Pancreas (tissue), 10 donors: ENCODE results near the gene RGS1. TPM values are rescaled to one million over a fixed set of nuclear protein-coding genes. Genes with fewer than 3 reads are reported as not detected.

Source experiments
- ATAC-seq, 4 donors: fragments of 200-7000 bp; cut with Tn5 transposase; one replicate each; pipeline versions ENCODE4 v1.8.0 to v1.9.1; 2020; ENCODE audit warnings: mild to moderate bottlenecking in 4 of 4, moderate library complexity in 4 of 4
- DNase-seq, 6 donors: peaks; one replicate each; pipeline ENCODE4 v3.0.0-alpha.2; 2020
- FAIRE-seq: peaks from 2 replicates; lab custom pipeline; 2012; peaks lifted over from hg19 to GRCh38; lab: Jason Lieb, UNC
- H3K27ac ChIP-seq, 4 donors: fragments of 200-600 bp; sonication (generic); 1 replicate in 3 of 4; 2 replicates in 1 of 4; pipeline versions ENCODE4 v1.5.0 to v1.8.0; 2020
- H3K27me3 ChIP-seq, 4 donors: fragments of 200-600 bp; one replicate each; pipeline ENCODE4 v1.8.0; 2021
- H3K36me3 ChIP-seq, 3 donors: fragments of 200-600 bp; sonication (generic) in 1 of 3; one replicate each; pipeline versions ENCODE4 v1.5.0 to v1.8.0; 2020 to 2021
- H3K4me1 ChIP-seq, 3 donors: fragments of 200-600 bp; one replicate each; pipeline ENCODE4 v1.8.0; 2021
- H3K4me3 ChIP-seq, 4 donors: fragments of 200-600 bp; sonication (generic) in 2 of 4; one replicate each; pipeline versions ENCODE4 v1.5.0 to v1.8.0; 2020 to 2021
- H3K9me3 ChIP-seq, 4 donors: fragments of 200-600 bp; one replicate each; pipeline ENCODE4 v1.8.0; 2021
- CTCF ChIP-seq, 4 donors: fragments of 200-600 bp; sonication (generic) in 3 of 4; IDR thresholded peaks; one replicate each; pipeline versions ENCODE4 v1.5.0 to v1.8.0; 2021; ENCODE audit warnings: antibody characterized with exemption in 4 of 4
- WGBS, 2 donors: extraction: QIAGEN DNeasy Blood & Tissue Kit; methylation state at CpG; one replicate each; pipeline ENCODE4 v1.1.7; 2013; 5-methylcytosine and 5-hydroxymethylcytosine counted together
- intact Hi-C, 3 donors: fragments of 100-400 bp; cut with DNase I; formaldehyde crosslinking; loops; one replicate each; pipeline versions ENCODE4 v1.11.1 to v1.14.2; 2022
- polyA plus RNA-seq, 2 donors: library from polyadenylated mRNA; stranded (reverse); fragments of 200-250 nt; gene quantifications; one replicate each; pipeline ENCODE4 v1.2.3, GENCODE V29; 2013
- total RNA-seq, 6 donors: library from RNA; stranded (reverse); fragmentation: NEBNext Ultra II Directional in 4 of 6; extraction: Animal tissue kit (Norgen Biotek cat#: 25700) in 4 of 6; gene quantifications; one replicate each; pipeline versions ENCODE4 v1.2.1 to v1.2.4, GENCODE V29; 2021 to 2023
- donor health status: healthy with polysubstance abuse.
- donor health status: DM: no; HTN: no; CAD: no; lungs with moderate emphysema.
- donor health status: DM: no; HTN: no; CAD: no.
- donor health status: control.
- donor health status: control.
- donor health status: Bipolar disorder and iron deficiency.
- donor health status: DM: yes; HTN: yes; CAD: no.
- donor health status: DM: no; HTN: no; CAD: no.
- donor health status: DM: no; HTN: no; CAD: no.
- donor health status: DM: yes; HTN: yes; CAD: no.

RGS1 gene
- total and polyA plus RNA-seq, 8 donors = 0.55 to 77.1 (median 2.1) TPM

DNA sequence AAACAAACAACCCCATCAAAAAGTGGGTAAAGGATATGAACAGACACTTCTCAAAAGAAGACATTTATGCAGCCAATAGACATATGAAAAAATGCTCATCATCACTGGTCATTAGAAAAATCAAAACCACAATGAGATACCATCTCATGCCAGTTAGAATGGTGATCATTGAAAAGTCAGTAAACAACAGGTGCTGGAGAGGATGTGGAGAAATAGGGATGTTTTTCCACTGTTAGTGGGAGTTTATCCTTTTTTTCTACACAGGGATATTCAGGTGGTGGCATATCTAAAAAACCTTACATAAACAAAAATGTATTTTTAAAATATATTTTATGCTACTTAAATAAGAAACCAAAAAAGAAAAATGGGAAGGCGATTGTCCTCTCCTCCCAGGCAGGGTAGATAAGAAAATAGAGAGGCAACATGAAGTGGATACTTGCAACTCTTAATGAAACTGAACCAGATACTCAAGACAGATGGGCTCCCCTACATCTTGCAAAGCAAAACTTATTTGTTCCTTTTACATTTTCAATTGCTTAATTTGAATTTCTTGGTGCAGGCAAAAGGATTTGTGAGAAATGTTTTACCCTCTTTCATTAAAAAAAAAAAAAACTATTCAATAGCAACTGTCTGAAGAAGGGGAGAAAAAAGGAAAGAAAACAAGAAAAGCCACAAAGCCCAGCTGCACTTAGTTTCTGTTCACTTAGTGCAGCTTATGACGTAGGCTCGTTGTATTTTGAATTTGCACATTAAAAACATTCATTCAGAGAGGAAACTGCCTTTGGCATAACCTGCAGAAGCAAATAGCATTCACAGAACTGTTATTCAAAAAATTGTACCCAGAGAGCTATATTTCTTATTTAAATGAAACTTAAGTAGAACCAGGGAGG is 36.9 kb upstream of the RGS1 start:
- Histone ChIP-seq H3K9me3 (no peaks in the 10 kb centered on the region), H3K4me1 (peaks cover 0 to 26% (median 0%) of the 10 kb centered on the region in 3 donors), H3K36me3 (no peaks in the 10 kb centered on the region), H3K4me3 (no peak overlapping the region), H3K27ac (peak overlapping the region in 2 of 4 donors; percentile 70), H3K27me3 (no peaks in the 10 kb centered on the region)
- WGBS, 2 donors = 75 to 83% methylated on average over 3 of the region's 3 CpGs
- ATAC-seq (peak in 2 of 4 donors; percentile 49 to 51), FAIRE-seq (peak; percentile 70), DNase-seq (no peak)
- intact Hi-C loops = no loop called here
- TF ChIP-seq CTCF (IDR thresholded peaks at IDR 0.05) = no peak

DNA sequence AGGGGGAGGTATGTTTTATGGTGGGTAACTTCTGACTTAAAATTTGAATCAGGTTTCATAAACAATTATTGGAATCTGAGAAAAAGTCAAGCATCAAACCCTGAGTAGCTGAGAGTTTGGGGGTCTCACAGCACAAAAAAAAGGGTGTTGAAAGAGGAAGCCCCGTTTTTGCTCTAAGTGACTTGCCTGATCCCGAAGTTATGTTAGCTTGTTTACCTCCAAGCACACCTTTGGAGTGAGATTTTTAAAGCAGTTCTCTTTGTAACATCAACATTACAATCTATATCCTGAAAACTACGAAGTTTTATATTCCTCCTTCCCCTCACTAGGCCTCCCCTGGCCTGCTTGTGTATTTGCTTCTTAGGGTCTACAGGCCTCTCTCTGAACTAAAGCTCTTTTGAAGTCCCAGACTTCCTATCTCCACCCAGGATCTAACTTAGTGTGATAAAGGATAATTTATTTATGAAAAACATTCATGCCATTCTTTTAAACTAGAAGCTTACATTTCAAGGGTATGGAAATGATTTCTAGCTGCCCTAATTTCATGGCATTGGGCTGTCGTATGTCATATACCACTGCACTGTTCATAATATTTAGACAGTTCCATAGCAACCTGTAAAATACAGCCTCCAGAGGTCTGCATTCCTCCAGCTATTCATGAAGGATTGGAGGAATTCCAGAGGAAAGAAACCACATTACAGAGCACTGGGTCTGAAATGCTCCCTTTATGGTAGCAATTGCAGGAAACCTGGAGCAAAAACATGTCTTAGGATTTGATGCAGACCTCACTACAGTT is 36.1 kb upstream of the RGS1 start:
- FAIRE-seq (peak; percentile 95), DNase-seq (peak in 1 of 6 donors; percentile 10), ATAC-seq (peak; percentile 72 to 93 (median 90))
- H3K27me3 ChIP-seq = no peaks in the 10 kb centered on the region
- H3K4me3 ChIP-seq = no peak overlapping the region
- no peaks in the 10 kb centered on the region for H3K36me3 ChIP-seq
- H3K27ac ChIP-seq = peak overlapping the region; percentile 32 to 70 (median 52)
- 40 to 41% methylated on average over 4 of the region's 4 CpGs for WGBS, 2 donors
- no peaks in the 10 kb centered on the region for H3K9me3 ChIP-seq
- H3K4me1 ChIP-seq = peaks cover 0 to 18% (median 0%) of the 10 kb centered on the region in 3 donors
- no peak for TF ChIP-seq CTCF (IDR thresholded peaks at IDR 0.05)
- intact Hi-C loops = no loop called here

DNA sequence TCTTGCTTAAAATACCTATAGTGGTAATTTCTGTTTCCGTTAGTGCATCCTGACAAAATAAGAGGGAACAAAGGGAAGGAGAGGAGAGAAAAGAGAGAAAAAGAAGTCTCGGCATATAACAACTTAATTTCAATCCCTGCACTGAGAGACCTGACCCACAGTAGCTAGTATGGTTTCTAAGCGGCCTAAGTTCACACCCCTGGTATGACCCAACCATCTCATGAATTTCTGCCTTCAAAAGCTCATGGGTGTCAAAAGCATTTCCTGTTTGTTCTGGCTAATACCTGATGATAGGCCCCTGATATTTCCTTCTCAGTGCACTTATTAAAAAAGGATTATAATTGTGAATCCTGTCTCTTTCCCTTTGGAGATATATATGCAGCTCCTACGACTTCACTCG is 32.1 kb upstream of the RGS1 start:
- FAIRE-seq (no peak), DNase-seq (no peak), ATAC-seq (no peak)
- Histone ChIP-seq H3K4me3 (no peak overlapping the region), H3K36me3 (no peaks in the 10 kb centered on the region), H3K4me1 (peaks cover 0 to 26% (median 0%) of the 10 kb centered on the region in 3 donors), H3K27ac (no peak overlapping the region), H3K9me3 (no peaks in the 10 kb centered on the region), H3K27me3 (peaks cover 0 to 4% (median 0%) of the 10 kb centered on the region in 4 donors)
- intact Hi-C loops = no loop called here
- no peak for TF ChIP-seq CTCF (IDR thresholded peaks at IDR 0.05)
- WGBS, 2 donors = 92 to 96% methylated on average over 5 of the region's 5 CpGs

DNA sequence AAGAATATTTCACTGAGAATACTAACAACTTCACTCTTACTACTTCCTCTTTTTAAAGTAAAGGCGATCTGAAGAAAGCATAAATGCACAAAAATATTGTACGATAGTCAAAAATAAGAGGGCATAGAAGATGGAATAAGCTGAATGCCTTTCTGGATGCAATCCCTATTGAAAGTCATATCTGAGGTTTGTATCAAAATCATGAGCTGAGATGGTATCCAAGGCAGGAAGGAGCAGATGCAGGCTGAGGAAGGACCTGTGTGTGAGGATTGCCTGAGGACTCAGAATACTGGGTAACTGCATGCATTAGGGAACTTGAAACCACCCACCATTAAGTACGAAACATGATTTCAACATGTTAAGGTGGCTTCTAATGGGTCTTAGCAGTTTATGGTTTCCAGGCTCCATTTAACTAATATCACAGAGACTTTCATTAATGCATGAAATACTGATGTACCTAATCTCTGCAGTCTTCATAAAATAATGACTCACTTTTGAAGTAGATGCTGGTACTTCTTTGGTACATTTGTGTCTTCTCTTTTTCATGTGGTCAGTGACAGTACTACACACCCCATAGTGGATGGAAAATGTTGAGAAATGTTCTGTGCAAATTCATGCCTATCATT is 29.6 kb upstream of the RGS1 start:
- no peak for FAIRE-seq
- intact Hi-C loops = no loop called here
- ATAC-seq = peak in 2 of 4 donors; percentile 49 to 61

More for the DNA sequence above, 29.6 kb upstream of the RGS1 start:
- peaks cover 0 to 8% (median 0%) of the 10 kb centered on the region in 3 donors for H3K4me1 ChIP-seq
- H3K4me3 ChIP-seq = no peak overlapping the region
- 91 to 92% methylated on average over 3 of the region's 3 CpGs for WGBS, 2 donors
- H3K27me3 ChIP-seq = peaks cover 0 to 4% (median 0%) of the 10 kb centered on the region in 4 donors
- no peaks in the 10 kb centered on the region for H3K9me3 ChIP-seq
- H3K36me3 ChIP-seq = no peaks in the 10 kb centered on the region
- DNase-seq = no peak
- TF ChIP-seq CTCF (IDR thresholded peaks at IDR 0.05) = peak in 2 of 4 donors; percentile 18 to 20
- H3K27ac ChIP-seq = no peak overlapping the region
